H9 (cell line): ENCODE measurements around the gene MAPK8IP2. TPM values are rescaled to one million over a fixed set of nuclear protein-coding genes. Genes with fewer than 3 reads are reported as not detected.

ENCODE experiments used
- DNase-seq: peaks from one replicate; pipeline ENCODE4 v3.0.0-alpha.2; 2017
- H2AFZ ChIP-seq: one replicate; pipeline ENCODE4 v1.6.1; 2013; ENCODE audit warnings: mild to moderate bottlenecking, low read length, control low read depth, moderate library complexity
- H2AK5ac ChIP-seq: 2 replicates; pipeline ENCODE4 v1.6.1; 2013; ENCODE audit warnings: low read length, control low read depth, mixed read lengths; ENCODE audit not compliant: insufficient read length
- H2BK120ac ChIP-seq: one replicate; pipeline ENCODE4 v1.6.1; 2013; ENCODE audit warnings: low read depth, mild to moderate bottlenecking, low read length, control low read depth, inconsistent platforms; ENCODE audit not compliant: poor library complexity, severe bottlenecking
- H2BK12ac ChIP-seq: 2 replicates; pipeline ENCODE4 v1.6.1; 2013; ENCODE audit warnings: low read length, control low read depth, mixed read lengths, low read depth; ENCODE audit not compliant: insufficient read length
- H2BK15ac ChIP-seq: 2 replicates; pipeline ENCODE4 v1.6.1; 2013; ENCODE audit warnings: low read depth, low read length, control low read depth
- H2BK20ac ChIP-seq: one replicate; pipeline ENCODE4 v1.6.1; 2013; ENCODE audit warnings: low read depth, mild to moderate bottlenecking, low read length, control low read depth, inconsistent platforms; ENCODE audit not compliant: poor library complexity, severe bottlenecking
- H2BK5ac ChIP-seq: 2 replicates; pipeline ENCODE4 v1.6.1; 2013; ENCODE audit warnings: low read length, control low read depth, mixed read lengths; ENCODE audit not compliant: insufficient read length
- H3K14ac ChIP-seq: 2 replicates; pipeline ENCODE4 v1.6.1; 2013; ENCODE audit warnings: low read length, control low read depth; ENCODE audit not compliant: insufficient read depth
- H3K18ac ChIP-seq: 2 replicates; pipeline ENCODE4 v1.6.1; 2013; ENCODE audit warnings: low read depth, mild to moderate bottlenecking, mixed read lengths, low read length, control low read depth; ENCODE audit not compliant: insufficient read length
- H3K23ac ChIP-seq: 2 replicates; pipeline ENCODE4 v1.6.1; 2013; ENCODE audit warnings: low read length, control low read depth, mixed read lengths, low read depth; ENCODE audit not compliant: insufficient read length
- H3K23me2 ChIP-seq: 2 replicates; pipeline ENCODE4 v1.6.1; 2013; ENCODE audit warnings: low read depth, mild to moderate bottlenecking, mixed read lengths, low read length, control low read depth; ENCODE audit not compliant: insufficient read length, poor library complexity, severe bottlenecking
- H3K27ac ChIP-seq: 2 replicates; pipeline ENCODE4 v1.5.1; 2013; ENCODE audit warnings: low read length, control low read depth, mixed read lengths, low read depth; ENCODE audit not compliant: insufficient read length
- H3K27me3 ChIP-seq: 2 replicates; pipeline ENCODE4 v1.6.1; 2013; ENCODE audit warnings: low read length, control low read depth, inconsistent platforms; ENCODE audit not compliant: insufficient read depth
- H3K4ac ChIP-seq: 2 replicates; pipeline ENCODE4 v1.6.1; 2013; ENCODE audit warnings: low read depth, mild to moderate bottlenecking, control low read depth, inconsistent platforms, low read length, moderate library complexity
- H3K4me1 ChIP-seq: 2 replicates; pipeline ENCODE4 v1.6.1; 2013; ENCODE audit warnings: low read length, control low read depth, inconsistent platforms; ENCODE audit not compliant: insufficient read depth
- H3K4me2 ChIP-seq: 2 replicates; pipeline ENCODE4 v1.6.1; 2013; ENCODE audit warnings: low read length, control low read depth, mixed read lengths; ENCODE audit not compliant: insufficient read length, insufficient read depth
- H3K56ac ChIP-seq: 2 replicates; pipeline ENCODE4 v1.6.1; 2013; ENCODE audit warnings: low read depth, mild to moderate bottlenecking, mixed read lengths, low read length, control low read depth; ENCODE audit not compliant: insufficient read length
- H3K79me1 ChIP-seq: 2 replicates; pipeline ENCODE4 v1.6.1; 2013; ENCODE audit warnings: low read depth, mild to moderate bottlenecking, moderate library complexity, low read length, control low read depth, inconsistent platforms; ENCODE audit not compliant: insufficient read depth, poor library complexity, severe bottlenecking
- H3K79me2 ChIP-seq: 2 replicates; pipeline ENCODE4 v1.6.1; 2013; ENCODE audit warnings: low read length, control low read depth, inconsistent platforms; ENCODE audit not compliant: insufficient read depth
- H3K9ac ChIP-seq: 2 replicates; pipeline ENCODE4 v1.6.1; 2013; ENCODE audit warnings: low read length, control low read depth, mixed read lengths; ENCODE audit not compliant: insufficient read length; ENCODE audit errors: extremely low read depth
- H3K9me3 ChIP-seq: one replicate; pipeline ENCODE4 v1.6.1; 2013; ENCODE audit warnings: low read depth, low read length, inconsistent platforms; ENCODE audit not compliant: control insufficient read depth
- H3T11ph ChIP-seq: one replicate; pipeline ENCODE4 v1.6.1; 2013; ENCODE audit warnings: mild to moderate bottlenecking, low read length, control low read depth, inconsistent platforms
- H4K20me1 ChIP-seq: one replicate; pipeline ENCODE4 v1.6.1; 2013; ENCODE audit not compliant: control insufficient read depth, insufficient read length, insufficient read depth
- H4K5ac ChIP-seq: 2 replicates; pipeline ENCODE4 v1.6.1; 2013; ENCODE audit warnings: low read depth, mild to moderate bottlenecking, mixed read lengths, low read length, control low read depth; ENCODE audit not compliant: insufficient read length
- H4K8ac ChIP-seq: replicated peaks from 2 replicates; pipeline ENCODE4 v1.6.1; 2013; ENCODE audit warnings: low read length, control low read depth, mixed read lengths, low read depth; ENCODE audit not compliant: insufficient read length
- H4K91ac ChIP-seq: 2 replicates; pipeline ENCODE4 v1.6.1; 2013; ENCODE audit warnings: low read depth, mild to moderate bottlenecking, moderate library complexity, mixed read lengths, low read length, control low read depth; ENCODE audit not compliant: insufficient read length
- H3K27ac Mint-ChIP-seq, 3 experiments: 2 replicates in 2 of 3; 3 replicates in 1 of 3; pipeline ENCODE4 v1.8.0; 2020 to 2021; ENCODE audit warnings: mixed read lengths in 3 of 3, mild to moderate bottlenecking in 1 of 3, moderate library complexity in 1 of 3
- H3K27me3 Mint-ChIP-seq: 2 replicates; pipeline ENCODE4 v1.8.0; 2021; ENCODE audit warnings: low read depth, mild to moderate bottlenecking, moderate library complexity, mixed read lengths
- H3K36me3 Mint-ChIP-seq, 3 experiments: 2 replicates in 2 of 3; 3 replicates in 1 of 3; pipeline ENCODE4 v1.8.0; 2020 to 2021; ENCODE audit warnings: low read depth in 3 of 3, mixed read lengths in 3 of 3; ENCODE audit not compliant: insufficient read depth in 1 of 3
- H3K4me1 Mint-ChIP-seq, 2 experiments: 2 replicates each; pipeline ENCODE4 v1.8.0; 2020; ENCODE audit warnings: mixed read lengths in 2 of 2
- H3K4me3 Mint-ChIP-seq, 2 experiments: 2 replicates in 1 of 2; 3 replicates in 1 of 2; pipeline ENCODE4 v1.8.0; 2020 to 2021; ENCODE audit warnings: mild to moderate bottlenecking in 2 of 2, mixed read lengths in 2 of 2, moderate library complexity in 1 of 2
- H3K9me3 Mint-ChIP-seq, 2 experiments: 2 replicates in 1 of 2; 3 replicates in 1 of 2; pipeline ENCODE4 v1.8.0; 2020; ENCODE audit warnings: mild to moderate bottlenecking in 2 of 2, mixed read lengths in 2 of 2, moderate library complexity in 1 of 2
- WGBS: extraction: QIAGEN DNeasy Blood & Tissue Kit; methylation state at CpG from one replicate; pipeline ENCODE4 v1.1.7; 2013; ENCODE audit warnings: missing lambda C conversion rate, low lambda C conversion rate, mixed read lengths; ENCODE audit not compliant: insufficient read length; ENCODE audit errors: extremely low coverage; 5-methylcytosine and 5-hydroxymethylcytosine counted together
- total RNA-seq: library from RNA; stranded (reverse); gene quantifications from 2 replicates; pipeline ENCODE4 v1.2.1, GENCODE V29; 2021
- TF ChIP-seq, protein P1 (sequence below): fragments of 200-600 bp; sonication (generic); conservative IDR thresholded peaks from 3 replicates; pipeline ENCODE4 v1.8.0; 2021; ENCODE audit warnings: antibody characterized with exemption, mild to moderate bottlenecking

Gene MAPK8IP2
- total RNA-seq, 1 experiment from 2014 or later = 5.7 TPM

- Histone ChIP-seq H4K20me1 (no peaks in the 10 kb centered on the region), H4K8ac (no peak overlapping the region), H4K5ac (no peak overlapping the region), H3K4ac (no peak overlapping the region), H3K4me1 (peaks cover 2% of the 10 kb centered on the region; the same call in 1 of the 2 replicates), H3K27me3 (no peaks in the 10 kb centered on the region), H3K79me2 (no peaks in the 10 kb centered on the region), H3K79me1 (peaks cover 4% of the 10 kb centered on the region), H4K91ac (no peak overlapping the region), H2BK5ac (no peak overlapping the region), H3K23me2 (no peaks in the 10 kb centered on the region), H3K56ac (no peak overlapping the region), H3K23ac (no peak overlapping the region), H3K9ac (no peak overlapping the region), H3K9me3 (no peaks in the 10 kb centered on the region), H3T11ph (no peak overlapping the region), H2BK120ac (no peak overlapping the region), H3K14ac (no peak overlapping the region), H3K27ac (no peak overlapping the region), H2BK15ac (no peak overlapping the region), H3K18ac (no peak overlapping the region), H2BK12ac (no peak overlapping the region), H2BK20ac (no peak overlapping the region), H2AFZ (no peak overlapping the region), H3K4me2 (no peak overlapping the region), H2AK5ac (no peak overlapping the region)
- no peak for DNase-seq
- Mint-ChIP-seq H3K27ac (no peak overlapping the region), H3K27me3 (no peaks in the 10 kb centered on the region; the same call in 1 of the 2 replicates), H3K36me3 (peaks cover 4 to 46% (median 45%) of the 10 kb centered on the region in 3 experiments), H3K4me3 (no peak overlapping the region), H3K9me3 (no peaks in the 10 kb centered on the region), H3K4me1 (peaks cover 6 to 12% of the 10 kb centered on the region in 2 experiments; a peak in 3 of 4 replicates)
- WGBS = no CpG with 5 or more reads among the region's 8 CpGs
- TF ChIP-seq, protein P1, sequence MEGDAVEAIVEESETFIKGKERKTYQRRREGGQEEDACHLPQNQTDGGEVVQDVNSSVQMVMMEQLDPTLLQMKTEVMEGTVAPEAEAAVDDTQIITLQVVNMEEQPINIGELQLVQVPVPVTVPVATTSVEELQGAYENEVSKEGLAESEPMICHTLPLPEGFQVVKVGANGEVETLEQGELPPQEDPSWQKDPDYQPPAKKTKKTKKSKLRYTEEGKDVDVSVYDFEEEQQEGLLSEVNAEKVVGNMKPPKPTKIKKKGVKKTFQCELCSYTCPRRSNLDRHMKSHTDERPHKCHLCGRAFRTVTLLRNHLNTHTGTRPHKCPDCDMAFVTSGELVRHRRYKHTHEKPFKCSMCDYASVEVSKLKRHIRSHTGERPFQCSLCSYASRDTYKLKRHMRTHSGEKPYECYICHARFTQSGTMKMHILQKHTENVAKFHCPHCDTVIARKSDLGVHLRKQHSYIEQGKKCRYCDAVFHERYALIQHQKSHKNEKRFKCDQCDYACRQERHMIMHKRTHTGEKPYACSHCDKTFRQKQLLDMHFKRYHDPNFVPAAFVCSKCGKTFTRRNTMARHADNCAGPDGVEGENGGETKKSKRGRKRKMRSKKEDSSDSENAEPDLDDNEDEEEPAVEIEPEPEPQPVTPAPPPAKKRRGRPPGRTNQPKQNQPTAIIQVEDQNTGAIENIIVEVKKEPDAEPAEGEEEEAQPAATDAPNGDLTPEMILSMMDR = no peak
Observed at GRCh38 chr22:50578776-50579310, 21.8 kb upstream of the MAPK8IP2 start.
